ENCODE results near the gene SPDYE4.

DNA sequence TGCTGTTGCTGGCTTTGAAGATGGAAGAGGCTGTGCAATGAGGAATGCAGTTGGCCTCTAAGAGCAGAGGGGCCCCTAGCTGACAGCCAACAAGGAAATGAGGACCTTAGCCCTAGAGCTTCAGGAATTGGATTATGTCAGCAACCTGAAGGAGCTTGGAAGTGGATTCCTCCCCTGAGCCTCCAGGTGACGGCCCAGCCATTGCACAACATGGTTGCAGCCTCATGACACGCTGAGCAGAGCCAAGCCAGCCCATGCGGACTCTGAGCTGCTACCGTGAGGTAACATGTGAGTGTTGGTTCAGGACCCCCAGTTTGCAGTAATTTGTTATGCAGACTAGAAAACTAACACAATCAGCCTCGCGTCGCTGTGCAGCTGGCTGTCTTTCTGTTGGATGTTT lies 33.9 kb downstream of the SPDYE4 start:
- TF ChIP-seq EZH2 (IDR thresholded peaks at IDR 0.05; ENCODE audit: insufficient read depth, poor library complexity, severe bottlenecking) = no peak
- TF ChIP-seq EZH2phosphoT487 (IDR thresholded peaks at IDR 0.05; ENCODE audit: insufficient read depth, low read depth) = no peak
